ENCODE measurements around the gene MICAL3.

The MICAL3 gene

GRCh38 chr22:17875156-17875555 is 149.2 kb downstream of the MICAL3 start:
- H3K9me3 Mint-ChIP-seq: no peaks in the 10 kb centered on the region
- no peak for DNase-seq (ENCODE audit: low spot score)
- H3K36me3 Mint-ChIP-seq (ENCODE audit: low read depth): peaks cover 2% of the 10 kb centered on the region
- H3K27ac Mint-ChIP-seq: no peak overlapping the region
- H3K4me1 Mint-ChIP-seq (ENCODE audit: low read depth): no peaks in the 10 kb centered on the region
- H3K27me3 Mint-ChIP-seq (ENCODE audit: low read depth): no peaks in the 10 kb centered on the region
- H3K4me3 Mint-ChIP-seq: no peak overlapping the region

GRCh38 chr22:17874231-17874905 is 150.0 kb downstream of the MICAL3 start:
- H3K4me3 Mint-ChIP-seq: no peak overlapping the region
- peaks cover 2% of the 10 kb centered on the region for H3K36me3 Mint-ChIP-seq (ENCODE audit: low read depth)
- no peak overlapping the region for H3K27ac Mint-ChIP-seq
- no peak for DNase-seq (ENCODE audit: low spot score)
- H3K9me3 Mint-ChIP-seq: no peaks in the 10 kb centered on the region
- no peaks in the 10 kb centered on the region for H3K4me1 Mint-ChIP-seq (ENCODE audit: low read depth)
- no peaks in the 10 kb centered on the region for H3K27me3 Mint-ChIP-seq (ENCODE audit: low read depth)

GRCh38 chr22:17873804-17874203 is 150.6 kb downstream of the MICAL3 start:
- H3K36me3 Mint-ChIP-seq (ENCODE audit: low read depth): peaks cover 2% of the 10 kb centered on the region
- H3K4me3 Mint-ChIP-seq: no peak overlapping the region
- H3K27ac Mint-ChIP-seq: no peak overlapping the region
- no peaks in the 10 kb centered on the region for H3K4me1 Mint-ChIP-seq (ENCODE audit: low read depth)
- no peaks in the 10 kb centered on the region for H3K9me3 Mint-ChIP-seq
- H3K27me3 Mint-ChIP-seq (ENCODE audit: low read depth): no peaks in the 10 kb centered on the region
- no peak for DNase-seq (ENCODE audit: low spot score)

GRCh38 chr22:17873116-17873515 is 151.2 kb downstream of the MICAL3 start:
- Mint-ChIP-seq H3K36me3 (ENCODE audit: low read depth) (peaks cover 2% of the 10 kb centered on the region), H3K4me1 (ENCODE audit: low read depth) (no peaks in the 10 kb centered on the region), H3K9me3 (no peaks in the 10 kb centered on the region), H3K27ac (no peak overlapping the region), H3K27me3 (ENCODE audit: low read depth) (no peaks in the 10 kb centered on the region), H3K4me3 (no peak overlapping the region)
- no peak for DNase-seq (ENCODE audit: low spot score)

- Mint-ChIP-seq H3K9me3 (no peaks in the 10 kb centered on the region), H3K27ac (no peak overlapping the region), H3K36me3 (ENCODE audit: low read depth) (peaks cover 2% of the 10 kb centered on the region), H3K4me3 (no peak overlapping the region), H3K4me1 (ENCODE audit: low read depth) (no peaks in the 10 kb centered on the region), H3K27me3 (ENCODE audit: low read depth) (no peaks in the 10 kb centered on the region)
- DNase-seq (ENCODE audit: low spot score): no peak
These were observed 151.9 kb downstream of the MICAL3 start for GRCh38 chr22:17872471-17872870.

- H3K4me1 Mint-ChIP-seq (ENCODE audit: low read depth): no peaks in the 10 kb centered on the region
- peaks cover 2% of the 10 kb centered on the region for H3K36me3 Mint-ChIP-seq (ENCODE audit: low read depth)
- H3K27ac Mint-ChIP-seq: no peak overlapping the region
- H3K27me3 Mint-ChIP-seq (ENCODE audit: low read depth): no peaks in the 10 kb centered on the region
- no peaks in the 10 kb centered on the region for H3K9me3 Mint-ChIP-seq
- DNase-seq (ENCODE audit: low spot score): no peak
- no peak overlapping the region for H3K4me3 Mint-ChIP-seq
These were observed 152.5 kb downstream of the MICAL3 start for GRCh38 chr22:17871726-17872458.

- no peak overlapping the region for H3K4me3 Mint-ChIP-seq
These were observed 154.0 kb downstream of the MICAL3 start for GRCh38 chr22:17870407-17870806.

GRCh38 chr22:17869285-17870096 is 154.9 kb downstream of the MICAL3 start:
- Mint-ChIP-seq H3K9me3 (no peaks in the 10 kb centered on the region), H3K4me3 (no peak overlapping the region), H3K27me3 (ENCODE audit: low read depth) (no peaks in the 10 kb centered on the region), H3K36me3 (ENCODE audit: low read depth) (peaks cover 2% of the 10 kb centered on the region), H3K4me1 (ENCODE audit: low read depth) (no peaks in the 10 kb centered on the region), H3K27ac (no peak overlapping the region)
- DNase-seq (ENCODE audit: low spot score): no peak

More at GRCh38 chr22:17870407-17870806, 154.0 kb downstream of the MICAL3 start:
- Mint-ChIP-seq H3K4me1 (ENCODE audit: low read depth) (no peaks in the 10 kb centered on the region), H3K27ac (no peak overlapping the region), H3K27me3 (ENCODE audit: low read depth) (no peaks in the 10 kb centered on the region), H3K36me3 (ENCODE audit: low read depth) (peaks cover 2% of the 10 kb centered on the region), H3K9me3 (no peaks in the 10 kb centered on the region)
- no peak for DNase-seq (ENCODE audit: low spot score)

GRCh38 chr22:17868771-17869170 is 155.6 kb downstream of the MICAL3 start:
- Mint-ChIP-seq H3K4me3 (no peak overlapping the region), H3K9me3 (no peaks in the 10 kb centered on the region), H3K4me1 (ENCODE audit: low read depth) (no peaks in the 10 kb centered on the region), H3K36me3 (ENCODE audit: low read depth) (peaks cover 2% of the 10 kb centered on the region), H3K27me3 (ENCODE audit: low read depth) (no peaks in the 10 kb centered on the region), H3K27ac (no peak overlapping the region)
- no peak for DNase-seq (ENCODE audit: low spot score)

GRCh38 chr22:17867160-17867785 is 157.1 kb downstream of the MICAL3 start:
- Mint-ChIP-seq H3K27me3 (ENCODE audit: low read depth) (no peaks in the 10 kb centered on the region), H3K9me3 (no peaks in the 10 kb centered on the region), H3K4me1 (ENCODE audit: low read depth) (peaks cover 5% of the 10 kb centered on the region), H3K36me3 (ENCODE audit: low read depth) (peaks cover 4% of the 10 kb centered on the region), H3K4me3 (no peak overlapping the region), H3K27ac (no peak overlapping the region)
- DNase-seq (ENCODE audit: low spot score): no peak

GRCh38 chr22:17866621-17867020 is 157.7 kb downstream of the MICAL3 start:
- no peak for DNase-seq (ENCODE audit: low spot score)
- Mint-ChIP-seq H3K4me1 (ENCODE audit: low read depth) (peaks cover 5% of the 10 kb centered on the region), H3K27ac (no peak overlapping the region), H3K27me3 (ENCODE audit: low read depth) (no peaks in the 10 kb centered on the region), H3K4me3 (no peak overlapping the region), H3K9me3 (no peaks in the 10 kb centered on the region), H3K36me3 (ENCODE audit: low read depth) (peaks cover 4% of the 10 kb centered on the region)

GRCh38 chr22:17866127-17866526 is 158.2 kb downstream of the MICAL3 start:
- Mint-ChIP-seq H3K4me3 (no peak overlapping the region), H3K36me3 (ENCODE audit: low read depth) (peaks cover 2% of the 10 kb centered on the region), H3K27me3 (ENCODE audit: low read depth) (no peaks in the 10 kb centered on the region), H3K4me1 (ENCODE audit: low read depth) (peaks cover 5% of the 10 kb centered on the region), H3K27ac (no peak overlapping the region), H3K9me3 (no peaks in the 10 kb centered on the region)
- DNase-seq (ENCODE audit: low spot score): no peak

- Mint-ChIP-seq H3K27ac (no peak overlapping the region), H3K4me3 (no peak overlapping the region), H3K9me3 (no peaks in the 10 kb centered on the region), H3K4me1 (ENCODE audit: low read depth) (peaks cover 5% of the 10 kb centered on the region), H3K27me3 (ENCODE audit: low read depth) (no peaks in the 10 kb centered on the region), H3K36me3 (ENCODE audit: low read depth) (peaks cover 2% of the 10 kb centered on the region)
- DNase-seq (ENCODE audit: low spot score): no peak
These were observed 158.9 kb downstream of the MICAL3 start for GRCh38 chr22:17865183-17866055.

Measured in T-helper 2 cell treated with Interferon-gamma antibody and Interleukin-4, amounts not matched to agents 5 μg/mL and 100 μg/mL, for 36 hours (primary cell).